GM12878 (cell line): Measurements from ENCODE around the gene TEX10. TPM values are rescaled to one million over a fixed set of nuclear protein-coding genes. Genes with fewer than 3 reads are reported as not detected.

Source experiments
- ATAC-seq: fragments of 200-7000 bp; cut with Tn5 transposase; 3 replicates; pipeline ENCODE4 v1.9.1; 2020; ENCODE audit warnings: mild to moderate bottlenecking, moderate library complexity
- BruUV-seq: library from RNA; stranded (reverse); fragments of 400-500 nt; replicated peaks from 2 replicates; lab custom pipeline; 2021; lab: Mats Ljungman, UMichigan
- CTCF ChIA-PET: fragments of 300-600 bp; sonication (Branson Sonifier 250); formaldehyde crosslinking; extraction: SDS; loops from one replicate; lab custom pipeline; 2021; ENCODE audit warnings: inconsistent platforms; lab: Yijun Ruan, JAX
- POLR2A ChIA-PET: fragments of 350-600 bp; formaldehyde crosslinking; extraction: SDS; loops from one replicate; lab custom pipeline; 2021; ENCODE audit warnings: inconsistent platforms; lab: Charles Lee
- RAD21 ChIA-PET: fragments of 300-600 bp; sonication (Branson Sonifier 250); formaldehyde crosslinking; loops from one replicate; lab custom pipeline; 2023; ENCODE audit warnings: antibody characterized with exemption; ENCODE audit not compliant: unreplicated experiment; lab: Charles Lee
- SMC1A ChIA-PET: fragments of 300-600 bp; sonication (Branson Sonifier 250); formaldehyde crosslinking; loops from one replicate; lab custom pipeline; 2023; ENCODE audit not compliant: unreplicated experiment, uncharacterized antibody; lab: Charles Lee
- DNase-seq: peaks from one replicate; pipeline ENCODE4 v3.0.0-alpha.2; 2011; ENCODE audit warnings: low read depth, low spot score
- FAIRE-seq: peaks from 3 replicates; lab custom pipeline; 2011; peaks lifted over from hg19 to GRCh38; lab: Jason Lieb, UNC
- H2AFZ ChIP-seq: 2 replicates; pipeline ENCODE4 v1.6.0; 2011; ENCODE audit warnings: low read depth, low read length, control low read depth; ENCODE audit not compliant: control insufficient read depth
- H3K27ac ChIP-seq: 2 replicates; pipeline ENCODE4 v1.5.1; 2011; ENCODE audit warnings: control low read depth; ENCODE audit not compliant: control insufficient read depth, insufficient read depth
- H3K27me3 ChIP-seq, 2 experiments: replicated peaks in 1 of 2; 2 replicates each; pipeline versions ENCODE4 v1.6.0 to v1.6.1; 2011; ENCODE audit warnings: low read length in 1 of 2; ENCODE audit not compliant: control insufficient read depth in 2 of 2, insufficient read depth in 2 of 2
- H3K36me3 ChIP-seq, 2 experiments: 2 replicates each; pipeline ENCODE4 v1.5.1; 2011; ENCODE audit warnings: low read length in 1 of 2; ENCODE audit not compliant: control insufficient read depth in 2 of 2, insufficient read depth in 2 of 2
- H3K4me1 ChIP-seq: 2 replicates; pipeline ENCODE4 v1.6.1; 2011; ENCODE audit warnings: mild to moderate bottlenecking, low read length, moderate library complexity, mixed read lengths; ENCODE audit not compliant: control insufficient read depth, insufficient read depth
- H3K4me2 ChIP-seq: 2 replicates; pipeline ENCODE4 v1.6.0; 2011; ENCODE audit warnings: control low read depth; ENCODE audit not compliant: control insufficient read depth, insufficient read depth
- H3K4me3 ChIP-seq: fragments of 200-600 bp; sonication (generic); 2 replicates; pipeline ENCODE4 v1.5.1; 2016
- H3K79me2 ChIP-seq: 2 replicates; pipeline ENCODE4 v1.6.0; 2011; ENCODE audit warnings: low read length; ENCODE audit not compliant: control insufficient read depth, insufficient read depth
- H3K9ac ChIP-seq: 2 replicates; pipeline ENCODE4 v1.8.0; 2011; ENCODE audit warnings: low read length, control low read depth, mixed read lengths; ENCODE audit not compliant: control insufficient read depth, insufficient read depth
- H3K9me3 ChIP-seq: replicated peaks from 3 replicates; pipeline ENCODE4 v1.5.1; 2011; ENCODE audit warnings: mild to moderate bottlenecking, low read length; ENCODE audit not compliant: control insufficient read depth, insufficient read depth
- H4K20me1 ChIP-seq: 2 replicates; pipeline ENCODE4 v1.6.0; 2011; ENCODE audit not compliant: control insufficient read depth, insufficient read depth
- ATF7 ChIP-seq: fragments of 450-650 bp; IDR thresholded peaks from 2 replicates; pipeline ENCODE4 v1.6.1; 2016; ENCODE audit warnings: low read depth, mild to moderate bottlenecking
- BHLHE40 ChIP-seq, 2 experiments: fragments of 450-650 bp in 1 of 2; IDR thresholded peaks; 2 replicates each; pipeline ENCODE4 v1.6.1; 2011 to 2017; ENCODE audit warnings: low read depth in 2 of 2, borderline replicate concordance in 1 of 2, improper control_type of control experiment in 1 of 2, low read length in 1 of 2, mild to moderate bottlenecking in 1 of 2
- CEBPB ChIP-seq, 2 experiments: fragments of 150-350 bp in 1 of 2; IDR thresholded peaks; 2 replicates each; pipeline ENCODE4 v1.6.1; 2012 to 2014; ENCODE audit warnings: low read depth in 2 of 2, low read length in 2 of 2, borderline replicate concordance in 1 of 2, inconsistent platforms in 1 of 2
- CHD2 ChIP-seq: IDR thresholded peaks from 2 replicates; pipeline ENCODE4 v1.6.1; 2011; ENCODE audit warnings: low read depth, low read length, improper control_type of control experiment, borderline replicate concordance
- FOXK2 ChIP-seq: fragments of 450-650 bp; IDR thresholded peaks from 2 replicates; pipeline ENCODE4 v1.6.1; 2017; ENCODE audit warnings: mild to moderate bottlenecking, moderate library complexity
- GABPA ChIP-seq: IDR thresholded peaks from 2 replicates; pipeline ENCODE4 v1.6.1; 2014; ENCODE audit warnings: antibody characterized with exemption, low read depth, mild to moderate bottlenecking, inconsistent platforms
- KAT2A ChIP-seq: conservative IDR thresholded peaks from 2 replicates; pipeline ENCODE4 v1.6.1; 2011; ENCODE audit warnings: low read depth, low read length; ENCODE audit not compliant: control insufficient read depth
- NFYA ChIP-seq: IDR thresholded peaks from 2 replicates; pipeline ENCODE4 v1.6.1; 2011; ENCODE audit warnings: low read depth, mild to moderate bottlenecking, low read length, improper control_type of control experiment, borderline replicate concordance
- POLR2AphosphoS5 ChIP-seq: IDR thresholded peaks from 2 replicates; pipeline ENCODE4 v1.6.1; 2011; ENCODE audit warnings: mild to moderate bottlenecking, low read length, inconsistent platforms
- RCOR1 ChIP-seq: conservative IDR thresholded peaks from 2 replicates; pipeline ENCODE4 v1.6.1; 2012; ENCODE audit warnings: low read depth, low read length, improper control_type of control experiment
- RUNX3 ChIP-seq: IDR thresholded peaks from 2 replicates; pipeline ENCODE4 v1.6.1; 2012; ENCODE audit warnings: low read length, inconsistent platforms
- SMAD1 ChIP-seq: fragments of 450-650 bp; IDR thresholded peaks from 2 replicates; pipeline ENCODE4 v1.6.1; 2018; ENCODE audit warnings: mild to moderate bottlenecking, low read depth; ENCODE audit not compliant: partially characterized antibody
- ZNF274 ChIP-seq: IDR thresholded peaks from one replicate; pipeline ENCODE4 v1.8.0; 2011; ENCODE audit not compliant: insufficient read length, insufficient read depth
- ZZZ3 ChIP-seq: IDR thresholded peaks from 2 replicates; pipeline ENCODE4 v1.6.1; 2011; ENCODE audit warnings: low read depth; ENCODE audit not compliant: control insufficient read depth, insufficient read length
- WGBS: methylation state at CpG from one replicate; pipeline ENCODE4 v1.1.6; 2016; ENCODE audit warnings: low lambda C conversion rate; ENCODE audit not compliant: insufficient replicate concordance, insufficient coverage; ENCODE audit errors: missing lambda C conversion rate; 5-methylcytosine and 5-hydroxymethylcytosine counted together
- in situ Hi-C: fragments of 300-500 bp; cut with MboI; formaldehyde crosslinking; loops from 9 replicates; pipeline ENCODE4 v1.14.3; 2018; ENCODE audit warnings: mixed read lengths
- intact Hi-C: fragments of 100-400 bp; cut with micrococcal nuclease; formaldehyde crosslinking; loops from one replicate; pipeline ENCODE4 v1.14.2; 2022; ENCODE audit not compliant: unreplicated experiment
- polyA plus RNA-seq, 11 experiments: library from polyadenylated mRNA; depleted of rRNA in 4 of 11; unstranded in 6 of 11; stranded (reverse) in 5 of 11; fragments of >200 nt; fragmentation: Nextera tagmentation in 4 of 11; fragmentation: Illumina TruSeq in 1 of 11; extraction: Ambion mirVana in 4 of 11; extraction: Trizol in 1 of 11; gene quantifications; 1 replicate in 1 of 11; 2 replicates in 10 of 11; pipeline versions ENCODE4 v1.2.1 to v1.2.3, GENCODE V29; 2011 to 2016; ENCODE audit warnings: inconsistent platforms in 2 of 11, missing spikeins in 2 of 11, low read depth in 1 of 11
- total RNA-seq, 4 experiments: library from RNA; depleted of rRNA in 3 of 4; stranded (reverse); fragments of >200 nt in 3 of 4; fragmentation: Illumina TruSeq in 1 of 4; extraction: Trizol in 1 of 4; gene quantifications; 2 replicates each; pipeline versions ENCODE4 v1.2.1 to v1.2.3, GENCODE V29; 2013 to 2021
- TF ChIP-seq, protein P1 (sequence below): IDR thresholded peaks from 2 replicates; pipeline ENCODE4 v1.6.1; 2012; ENCODE audit warnings: low read depth, low read length, improper control_type of control experiment
- TF ChIP-seq, protein P2 (sequence below): fragments of 450-650 bp; IDR thresholded peaks from 2 replicates; pipeline ENCODE4 v1.6.1; 2016; ENCODE audit warnings: mild to moderate bottlenecking
- TF ChIP-seq, protein P3 (sequence below): fragments of 450-650 bp; IDR thresholded peaks from 2 replicates; pipeline ENCODE4 v1.6.1; 2017; ENCODE audit warnings: low read depth, mild to moderate bottlenecking, moderate library complexity

Gene TEX10
- total and polyA plus RNA-seq, 10 of the 15 experiments (the other 5 are each of a cell fraction or from before 2014, with no cell fraction given), result 17.4 to 46.6 (median 36.2) TPM

DNA sequence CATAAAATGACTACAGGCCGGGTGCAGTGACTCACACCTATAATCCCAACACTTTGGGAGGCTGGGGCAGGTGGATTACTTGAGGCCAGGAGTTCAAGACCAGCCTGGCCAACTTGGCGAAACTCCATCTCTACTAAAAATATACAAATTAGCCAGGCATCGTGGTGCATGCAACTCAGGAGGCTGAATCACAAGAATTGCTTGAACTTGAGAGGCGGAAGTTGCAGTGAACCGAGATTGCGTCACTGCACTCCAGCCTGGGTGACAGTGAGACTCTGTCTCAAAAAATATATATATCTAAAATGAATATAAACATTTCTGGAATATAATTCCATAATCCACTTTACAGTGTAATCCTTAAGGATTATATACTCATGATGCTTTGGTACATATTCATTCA is 66.5 kb downstream of the TEX10 start:
- BruUV-seq, result no TSS peak
- ATAC-seq, result no peak
- no peaks in the 10 kb centered on the region for H3K4me1 ChIP-seq
- H3K79me2 ChIP-seq, result no peaks in the 10 kb centered on the region
- RAD21 ChIA-PET, result no interaction called here
- DNase-seq, result no peak
- POLR2A ChIA-PET, result no interaction called here
- no peaks in the 10 kb centered on the region for H4K20me1 ChIP-seq
- H3K36me3 ChIP-seq, result peaks cover 0 to 6% of the 10 kb centered on the region in 2 experiments; a peak in 2 of 4 replicates
- intact Hi-C loops, result no loop called here
- H3K4me2 ChIP-seq, result no peak overlapping the region
- no peak for TF ChIP-seq GABPA
- TF ChIP-seq, protein P1, sequence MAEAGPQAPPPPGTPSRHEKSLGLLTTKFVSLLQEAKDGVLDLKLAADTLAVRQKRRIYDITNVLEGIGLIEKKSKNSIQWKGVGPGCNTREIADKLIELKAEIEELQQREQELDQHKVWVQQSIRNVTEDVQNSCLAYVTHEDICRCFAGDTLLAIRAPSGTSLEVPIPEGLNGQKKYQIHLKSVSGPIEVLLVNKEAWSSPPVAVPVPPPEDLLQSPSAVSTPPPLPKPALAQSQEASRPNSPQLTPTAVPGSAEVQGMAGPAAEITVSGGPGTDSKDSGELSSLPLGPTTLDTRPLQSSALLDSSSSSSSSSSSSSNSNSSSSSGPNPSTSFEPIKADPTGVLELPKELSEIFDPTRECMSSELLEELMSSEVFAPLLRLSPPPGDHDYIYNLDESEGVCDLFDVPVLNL, result no peak
- no peak for TF ChIP-seq NFYA
- no peak for TF ChIP-seq POLR2AphosphoS5
- TF ChIP-seq, protein P2, sequence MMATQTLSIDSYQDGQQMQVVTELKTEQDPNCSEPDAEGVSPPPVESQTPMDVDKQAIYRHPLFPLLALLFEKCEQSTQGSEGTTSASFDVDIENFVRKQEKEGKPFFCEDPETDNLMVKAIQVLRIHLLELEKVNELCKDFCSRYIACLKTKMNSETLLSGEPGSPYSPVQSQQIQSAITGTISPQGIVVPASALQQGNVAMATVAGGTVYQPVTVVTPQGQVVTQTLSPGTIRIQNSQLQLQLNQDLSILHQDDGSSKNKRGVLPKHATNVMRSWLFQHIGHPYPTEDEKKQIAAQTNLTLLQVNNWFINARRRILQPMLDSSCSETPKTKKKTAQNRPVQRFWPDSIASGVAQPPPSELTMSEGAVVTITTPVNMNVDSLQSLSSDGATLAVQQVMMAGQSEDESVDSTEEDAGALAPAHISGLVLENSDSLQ, result no peak
- no peak for TF ChIP-seq SMAD1
- no peak for TF ChIP-seq ATF7
- no peak for TF ChIP-seq ZNF274
- TF ChIP-seq CEBPB (IDR thresholded peaks at IDR 0.05; ENCODE audit: borderline replicate concordance in 1 of 2, low read depth in 2 of 2, low read length in 2 of 2), result no peak
- no peak for TF ChIP-seq FOXK2
- TF ChIP-seq, protein P3, sequence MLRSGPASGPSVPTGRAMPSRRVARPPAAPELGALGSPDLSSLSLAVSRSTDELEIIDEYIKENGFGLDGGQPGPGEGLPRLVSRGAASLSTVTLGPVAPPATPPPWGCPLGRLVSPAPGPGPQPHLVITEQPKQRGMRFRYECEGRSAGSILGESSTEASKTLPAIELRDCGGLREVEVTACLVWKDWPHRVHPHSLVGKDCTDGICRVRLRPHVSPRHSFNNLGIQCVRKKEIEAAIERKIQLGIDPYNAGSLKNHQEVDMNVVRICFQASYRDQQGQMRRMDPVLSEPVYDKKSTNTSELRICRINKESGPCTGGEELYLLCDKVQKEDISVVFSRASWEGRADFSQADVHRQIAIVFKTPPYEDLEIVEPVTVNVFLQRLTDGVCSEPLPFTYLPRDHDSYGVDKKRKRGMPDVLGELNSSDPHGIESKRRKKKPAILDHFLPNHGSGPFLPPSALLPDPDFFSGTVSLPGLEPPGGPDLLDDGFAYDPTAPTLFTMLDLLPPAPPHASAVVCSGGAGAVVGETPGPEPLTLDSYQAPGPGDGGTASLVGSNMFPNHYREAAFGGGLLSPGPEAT, result no peak
- no peak for TF ChIP-seq CHD2
- no peak for TF ChIP-seq ZZZ3
- no peak for TF ChIP-seq RUNX3
- no peak for TF ChIP-seq BHLHE40 (IDR thresholded peaks at IDR 0.05; ENCODE audit: borderline replicate concordance in 1 of 2, low read depth in 2 of 2, low read length in 1 of 2)
- TF ChIP-seq RCOR1, result no peak
- no peak for TF ChIP-seq KAT2A
- SMC1A ChIA-PET, result no interaction called here
- H3K27ac ChIP-seq, result no peak overlapping the region
- CTCF ChIA-PET, result no interaction called here
- no peaks in the 10 kb centered on the region for H3K27me3 ChIP-seq
- H3K4me3 ChIP-seq, result no peak overlapping the region
- FAIRE-seq, result no peak
- no peak overlapping the region for H3K9ac ChIP-seq
- H3K9me3 ChIP-seq, result no peaks in the 10 kb centered on the region; the same call in none of the 3 replicates
- in situ Hi-C loops, result no loop called here
- no peak overlapping the region for H2AFZ ChIP-seq
- 100% methylated on average over 6 of the region's 6 CpGs for WGBS
